Measurements from ENCODE around the gene EEFSEC. TPM values are rescaled to one million over a fixed set of nuclear protein-coding genes. Genes with fewer than 3 reads are reported as not detected.

EEFSEC gene
- total RNA-seq, 1 experiment from 2014 or later = 15.4 TPM

DNA sequence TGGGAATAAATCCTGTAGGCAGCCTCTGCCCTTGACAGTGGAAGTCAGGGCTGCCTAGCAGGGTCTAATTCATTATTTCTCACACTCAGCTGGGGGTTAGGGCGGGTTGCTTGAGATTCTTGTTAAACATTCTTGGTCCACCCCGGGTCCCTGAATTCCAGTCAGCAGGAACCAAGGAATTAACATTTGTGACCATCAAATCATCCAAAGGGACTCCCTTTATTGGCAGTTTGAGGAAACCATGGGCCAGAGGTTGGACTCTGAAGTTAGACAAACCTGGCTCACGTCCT is 122.8 kb downstream of the EEFSEC start:
- CTCF ChIA-PET = no interaction called here
- in situ Hi-C loops (cut with HindIII; ENCODE audit: low pct_unique_long_range_greater_than_20kb, low sequenced_read_pairs) = no loop called here
- TF ChIP-seq SIN3A (IDR thresholded peaks at IDR 0.05; ENCODE audit: borderline replicate concordance, insufficient read depth, low read depth, low read length) (no peak), TCF7L2 (IDR thresholded peaks at IDR 0.05; ENCODE audit: low read depth, low read length) (no peak), POLR2AphosphoS5 (IDR thresholded peaks at IDR 0.05; ENCODE audit: low read depth, low read length) (no peak)
- TF ChIP-seq, protein P1, sequence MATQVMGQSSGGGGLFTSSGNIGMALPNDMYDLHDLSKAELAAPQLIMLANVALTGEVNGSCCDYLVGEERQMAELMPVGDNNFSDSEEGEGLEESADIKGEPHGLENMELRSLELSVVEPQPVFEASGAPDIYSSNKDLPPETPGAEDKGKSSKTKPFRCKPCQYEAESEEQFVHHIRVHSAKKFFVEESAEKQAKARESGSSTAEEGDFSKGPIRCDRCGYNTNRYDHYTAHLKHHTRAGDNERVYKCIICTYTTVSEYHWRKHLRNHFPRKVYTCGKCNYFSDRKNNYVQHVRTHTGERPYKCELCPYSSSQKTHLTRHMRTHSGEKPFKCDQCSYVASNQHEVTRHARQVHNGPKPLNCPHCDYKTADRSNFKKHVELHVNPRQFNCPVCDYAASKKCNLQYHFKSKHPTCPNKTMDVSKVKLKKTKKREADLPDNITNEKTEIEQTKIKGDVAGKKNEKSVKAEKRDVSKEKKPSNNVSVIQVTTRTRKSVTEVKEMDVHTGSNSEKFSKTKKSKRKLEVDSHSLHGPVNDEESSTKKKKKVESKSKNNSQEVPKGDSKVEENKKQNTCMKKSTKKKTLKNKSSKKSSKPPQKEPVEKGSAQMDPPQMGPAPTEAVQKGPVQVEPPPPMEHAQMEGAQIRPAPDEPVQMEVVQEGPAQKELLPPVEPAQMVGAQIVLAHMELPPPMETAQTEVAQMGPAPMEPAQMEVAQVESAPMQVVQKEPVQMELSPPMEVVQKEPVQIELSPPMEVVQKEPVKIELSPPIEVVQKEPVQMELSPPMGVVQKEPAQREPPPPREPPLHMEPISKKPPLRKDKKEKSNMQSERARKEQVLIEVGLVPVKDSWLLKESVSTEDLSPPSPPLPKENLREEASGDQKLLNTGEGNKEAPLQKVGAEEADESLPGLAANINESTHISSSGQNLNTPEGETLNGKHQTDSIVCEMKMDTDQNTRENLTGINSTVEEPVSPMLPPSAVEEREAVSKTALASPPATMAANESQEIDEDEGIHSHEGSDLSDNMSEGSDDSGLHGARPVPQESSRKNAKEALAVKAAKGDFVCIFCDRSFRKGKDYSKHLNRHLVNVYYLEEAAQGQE (IDR thresholded peaks at IDR 0.05; ENCODE audit: insufficient read depth in 1 of 2, low read depth in 2 of 2, low read length in 1 of 2) = no peak
- TF ChIP-seq, protein P2, sequence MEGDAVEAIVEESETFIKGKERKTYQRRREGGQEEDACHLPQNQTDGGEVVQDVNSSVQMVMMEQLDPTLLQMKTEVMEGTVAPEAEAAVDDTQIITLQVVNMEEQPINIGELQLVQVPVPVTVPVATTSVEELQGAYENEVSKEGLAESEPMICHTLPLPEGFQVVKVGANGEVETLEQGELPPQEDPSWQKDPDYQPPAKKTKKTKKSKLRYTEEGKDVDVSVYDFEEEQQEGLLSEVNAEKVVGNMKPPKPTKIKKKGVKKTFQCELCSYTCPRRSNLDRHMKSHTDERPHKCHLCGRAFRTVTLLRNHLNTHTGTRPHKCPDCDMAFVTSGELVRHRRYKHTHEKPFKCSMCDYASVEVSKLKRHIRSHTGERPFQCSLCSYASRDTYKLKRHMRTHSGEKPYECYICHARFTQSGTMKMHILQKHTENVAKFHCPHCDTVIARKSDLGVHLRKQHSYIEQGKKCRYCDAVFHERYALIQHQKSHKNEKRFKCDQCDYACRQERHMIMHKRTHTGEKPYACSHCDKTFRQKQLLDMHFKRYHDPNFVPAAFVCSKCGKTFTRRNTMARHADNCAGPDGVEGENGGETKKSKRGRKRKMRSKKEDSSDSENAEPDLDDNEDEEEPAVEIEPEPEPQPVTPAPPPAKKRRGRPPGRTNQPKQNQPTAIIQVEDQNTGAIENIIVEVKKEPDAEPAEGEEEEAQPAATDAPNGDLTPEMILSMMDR (IDR thresholded peaks at IDR 0.05) = no peak
- POLR2A ChIA-PET = no interaction called here
- no peak overlapping the region for H3K4me3 ChIP-seq (ENCODE audit: low read depth in 2 of 2, low read length in 2 of 2)
- BruUV-seq (replicated peaks) = no TSS peak
- DNase-seq (ENCODE audit: low read depth, low spot score) (no peak), ATAC-seq (no peak)
- intact Hi-C loops (cut with micrococcal nuclease; ENCODE audit: unreplicated experiment) = no loop called here
- H3K27ac ChIP-seq (ENCODE audit: low read length) = no peak overlapping the region
- H3K4me1 ChIP-seq (ENCODE audit: control insufficient read depth, insufficient read depth, low read length) = peaks cover 4% of the 10 kb centered on the region; the same call in 1 of the 2 replicates
- no peaks in the 10 kb centered on the region for H3K27me3 ChIP-seq (ENCODE audit: control insufficient read depth, insufficient read depth, low read length)
- no peaks in the 10 kb centered on the region for H3K36me3 ChIP-seq (ENCODE audit: control insufficient read depth, insufficient read depth, low read length)
- H3K9me3 ChIP-seq (ENCODE audit: control insufficient read depth, insufficient read depth, low read depth, low read length) = no peaks in the 10 kb centered on the region

DNA sequence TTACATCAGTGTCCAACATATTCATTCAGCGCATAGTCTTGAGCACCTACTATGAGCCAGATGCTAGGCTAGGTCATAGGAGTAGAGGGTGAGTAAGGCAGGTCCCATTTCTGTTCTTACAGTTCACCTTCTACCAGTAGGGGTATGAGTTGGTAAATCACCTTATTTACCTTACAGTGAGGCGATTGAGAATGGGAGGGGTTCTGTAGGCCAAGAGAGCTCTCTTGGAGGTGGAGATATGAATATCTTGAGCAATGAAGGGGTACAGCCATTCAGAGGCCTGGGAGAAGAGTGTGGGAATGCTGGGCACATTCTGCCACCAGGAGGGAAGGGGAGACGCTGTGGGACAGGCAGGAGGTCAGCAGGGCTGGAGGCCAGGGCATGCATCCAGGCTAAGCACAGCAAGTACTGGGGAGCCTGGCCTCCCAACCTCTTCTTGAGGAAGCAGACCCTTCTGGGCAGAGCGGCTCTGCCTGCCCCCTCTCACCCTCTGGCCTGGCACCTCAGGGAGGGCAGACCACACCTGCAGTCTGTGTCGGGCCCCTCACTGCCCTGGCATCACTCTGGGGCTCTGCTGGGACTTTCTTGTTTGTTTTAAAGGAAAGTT is 123.4 kb downstream of the EEFSEC start:
- Histone ChIP-seq H3K4me3 (ENCODE audit: low read depth in 2 of 2, low read length in 2 of 2) (no peak overlapping the region), H3K27ac (ENCODE audit: low read length) (no peak overlapping the region), H3K36me3 (ENCODE audit: control insufficient read depth, insufficient read depth, low read length) (no peaks in the 10 kb centered on the region), H3K4me1 (ENCODE audit: control insufficient read depth, insufficient read depth, low read length) (peaks cover 4% of the 10 kb centered on the region; the same call in 1 of the 2 replicates), H3K9me3 (ENCODE audit: control insufficient read depth, insufficient read depth, low read depth, low read length) (no peaks in the 10 kb centered on the region), H3K27me3 (ENCODE audit: control insufficient read depth, insufficient read depth, low read length) (no peaks in the 10 kb centered on the region)
- in situ Hi-C loops (cut with HindIII; ENCODE audit: low pct_unique_long_range_greater_than_20kb, low sequenced_read_pairs) (no loop called here), intact Hi-C loops (cut with micrococcal nuclease; ENCODE audit: unreplicated experiment) (no loop called here)
- no peak for ATAC-seq
- no TSS peak for BruUV-seq (replicated peaks)
- ChIA-PET POLR2A (no interaction called here), CTCF (no interaction called here)
- no peak for DNase-seq (ENCODE audit: low read depth, low spot score)
- TF ChIP-seq TCF7L2 (IDR thresholded peaks at IDR 0.05; ENCODE audit: low read depth, low read length) = no peak
- TF ChIP-seq, protein P1 (IDR thresholded peaks at IDR 0.05; ENCODE audit: insufficient read depth in 1 of 2, low read depth in 2 of 2, low read length in 1 of 2) = no peak
- TF ChIP-seq POLR2AphosphoS5 (IDR thresholded peaks at IDR 0.05; ENCODE audit: low read depth, low read length) = no peak
- TF ChIP-seq, protein P2 (IDR thresholded peaks at IDR 0.05) = no peak
- TF ChIP-seq SIN3A (IDR thresholded peaks at IDR 0.05; ENCODE audit: borderline replicate concordance, insufficient read depth, low read depth, low read length) = no peak

Data from Panc1 (cell line).